ENCODE data around the gene STK31.
"Not testable (repeated sequence)": the region's sequence is repeated elsewhere in the genome, so short reads cannot be mapped to it uniquely, and the experiment has no call there.

STK31 gene

GRCh38 chr7:23710000-23710399 is at the start of gene STK31:
Gene STK31, plus strand, starts transcription at chr7:23710219. Its CDS starts 67 bp downstream, at chr7:23710286.
- no peak for DNase-seq (ENCODE audit: low read depth)

GRCh38 chr7:23661385-23661784 is 48.6 kb upstream of the STK31 start:
- DNase-seq (ENCODE audit: low read depth) = no peak

- DNase-seq (ENCODE audit: low read depth) = no peak
Measured at GRCh38 chr7:23662124-23662983, 47.7 kb upstream of the STK31 start.

- no peak for DNase-seq (ENCODE audit: low read depth)
Measured at GRCh38 chr7:23662984-23663313, 47.1 kb upstream of the STK31 start.

- DNase-seq (ENCODE audit: low read depth) = no peak
Measured at GRCh38 chr7:23664122-23664521, 45.9 kb upstream of the STK31 start.

GRCh38 chr7:23672033-23672432 is 38.0 kb upstream of the STK31 start:
- DNase-seq (ENCODE audit: low read depth) = no peak

- DNase-seq (ENCODE audit: low read depth) = no peak
Measured at GRCh38 chr7:23679898-23680413, 30.1 kb upstream of the STK31 start, which contains the start of gene FAM221A. Gene FAM221A, plus strand, starts transcription at chr7:23680199. Its CDS starts 20 bp downstream, at chr7:23680219.

- DNase-seq (ENCODE audit: low read depth) = no peak
Measured at GRCh38 chr7:23680414-23681405, 29.3 kb upstream of the STK31 start.

GRCh38 chr7:23684041-23684440 is 26.0 kb upstream of the STK31 start:
- not testable (repeated sequence) for DNase-seq (ENCODE audit: low read depth)

- DNase-seq (ENCODE audit: low read depth) = no peak
Measured at GRCh38 chr7:23685731-23686130, 24.3 kb upstream of the STK31 start.

- DNase-seq (ENCODE audit: low read depth) = no peak
Measured at GRCh38 chr7:23687011-23687410, 23.0 kb upstream of the STK31 start.

GRCh38 chr7:23689165-23689564 is 20.9 kb upstream of the STK31 start:
- DNase-seq (ENCODE audit: low read depth) = no peak

GRCh38 chr7:23691320-23691719 is 18.7 kb upstream of the STK31 start:
- DNase-seq (ENCODE audit: low read depth) = no peak

- no peak for DNase-seq (ENCODE audit: low read depth)
Measured at GRCh38 chr7:23693224-23693623, 16.8 kb upstream of the STK31 start.

GRCh38 chr7:23696916-23697441 is 13.0 kb upstream of the STK31 start:
- DNase-seq (ENCODE audit: low read depth) = peak; percentile 51

- DNase-seq (ENCODE audit: low read depth) = no peak
Measured at GRCh38 chr7:23698822-23699221, 11.2 kb upstream of the STK31 start.

GRCh38 chr7:23700046-23700445 is 10.0 kb upstream of the STK31 start:
- no peak for DNase-seq (ENCODE audit: low read depth)

- DNase-seq (ENCODE audit: low read depth) = no peak
Measured at GRCh38 chr7:23709081-23709750, 803 bp upstream of the STK31 start.

- no peak for DNase-seq (ENCODE audit: low read depth)
Measured at GRCh38 chr7:23712368-23713284, 2.6 kb downstream of the STK31 start.

- DNase-seq (ENCODE audit: low read depth) = no peak
Measured at GRCh38 chr7:23713285-23714149, 3.5 kb downstream of the STK31 start.

Data from CMK (cell line).